ENCODE results near the gene SYCN.

- TF ChIP-seq CTCF (IDR thresholded peaks at IDR 0.05), result no peak
- TF ChIP-seq EP300 (IDR thresholded peaks at IDR 0.05), result no peak
- TF ChIP-seq POLR2A (IDR thresholded peaks at IDR 0.05), result no peak
- no peak for TF ChIP-seq POLR2AphosphoS5 (IDR thresholded peaks at IDR 0.05)
Observed at GRCh38 chr19:39232708-39233107, 28.6 kb upstream of the SYCN start.

Measured in upper lobe of left lung (tissue), 4 donors.